ENCODE data around the gene SBF2. TPM values are rescaled to one million over a fixed set of nuclear protein-coding genes. Genes with fewer than 3 reads are reported as not detected.

Gene SBF2
- total and polyA plus RNA-seq, 2 of the 13 experiments (the other 11 are each of a cell fraction or from before 2014, with no cell fraction given) = 24.0 to 45.8 TPM

DNA sequence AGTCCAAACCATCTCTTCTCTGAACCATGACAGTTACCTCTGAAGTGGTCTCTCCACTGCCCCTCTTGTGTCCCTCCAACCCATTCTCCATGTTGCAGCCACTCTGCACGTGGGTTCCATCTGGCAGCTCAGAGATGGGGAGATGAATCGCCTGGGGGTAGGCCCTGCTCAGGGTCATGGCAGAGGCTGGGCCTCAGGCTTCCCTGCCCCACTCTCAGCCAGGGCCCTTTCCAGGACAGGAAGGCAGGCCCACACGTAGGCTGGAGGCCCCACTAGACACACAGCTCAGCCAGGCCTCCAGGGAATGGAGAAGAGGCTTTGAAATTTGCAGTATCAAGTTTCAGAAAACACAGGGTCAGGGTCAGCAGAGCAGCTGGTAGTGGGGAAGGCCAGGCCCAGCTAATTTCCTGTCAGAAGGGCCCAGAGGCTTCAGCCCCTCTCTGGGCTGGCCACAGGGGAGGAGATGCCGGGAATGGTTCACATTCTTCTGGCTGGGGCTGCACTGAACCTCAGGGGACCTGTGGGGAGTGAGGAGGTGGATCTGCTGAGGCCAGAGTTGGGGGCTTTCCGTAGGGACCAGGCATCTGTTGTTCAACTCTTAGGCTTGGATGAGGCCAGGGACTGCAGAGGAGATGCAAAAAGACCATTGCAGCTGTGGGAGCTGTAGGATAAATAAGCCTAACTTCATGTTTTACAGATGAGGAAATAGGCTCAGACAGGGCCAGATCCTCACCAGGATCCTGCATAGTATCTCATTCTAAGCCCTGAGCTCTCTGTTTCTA lies 528.5 kb downstream of the SBF2 start (continued):
- TF ChIP-seq, protein P1, sequence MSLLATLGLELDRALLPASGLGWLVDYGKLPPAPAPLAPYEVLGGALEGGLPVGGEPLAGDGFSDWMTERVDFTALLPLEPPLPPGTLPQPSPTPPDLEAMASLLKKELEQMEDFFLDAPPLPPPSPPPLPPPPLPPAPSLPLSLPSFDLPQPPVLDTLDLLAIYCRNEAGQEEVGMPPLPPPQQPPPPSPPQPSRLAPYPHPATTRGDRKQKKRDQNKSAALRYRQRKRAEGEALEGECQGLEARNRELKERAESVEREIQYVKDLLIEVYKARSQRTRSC (CRISPR knock-in tag; IDR thresholded peaks at IDR 0.05; ENCODE audit: low read depth) = no peak
- TF ChIP-seq ZNF501 (CRISPR knock-in tag; IDR thresholded peaks at IDR 0.05) = peak; percentile 96; the same call in 1 of the 2 replicates
- TF ChIP-seq, protein P2, sequence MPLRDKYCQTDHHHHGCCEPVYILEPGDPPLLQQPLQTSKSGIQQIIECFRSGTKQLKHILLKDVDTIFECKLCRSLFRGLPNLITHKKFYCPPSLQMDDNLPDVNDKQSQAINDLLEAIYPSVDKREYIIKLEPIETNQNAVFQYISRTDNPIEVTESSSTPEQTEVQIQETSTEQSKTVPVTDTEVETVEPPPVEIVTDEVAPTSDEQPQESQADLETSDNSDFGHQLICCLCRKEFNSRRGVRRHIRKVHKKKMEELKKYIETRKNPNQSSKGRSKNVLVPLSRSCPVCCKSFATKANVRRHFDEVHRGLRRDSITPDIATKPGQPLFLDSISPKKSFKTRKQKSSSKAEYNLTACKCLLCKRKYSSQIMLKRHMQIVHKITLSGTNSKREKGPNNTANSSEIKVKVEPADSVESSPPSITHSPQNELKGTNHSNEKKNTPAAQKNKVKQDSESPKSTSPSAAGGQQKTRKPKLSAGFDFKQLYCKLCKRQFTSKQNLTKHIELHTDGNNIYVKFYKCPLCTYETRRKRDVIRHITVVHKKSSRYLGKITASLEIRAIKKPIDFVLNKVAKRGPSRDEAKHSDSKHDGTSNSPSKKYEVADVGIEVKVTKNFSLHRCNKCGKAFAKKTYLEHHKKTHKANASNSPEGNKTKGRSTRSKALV (CRISPR knock-in tag; IDR thresholded peaks at IDR 0.05) = peak; percentile 78
- no peak for TF ChIP-seq ZNF549 (CRISPR knock-in tag; IDR thresholded peaks at IDR 0.05)
- TF ChIP-seq EP300 (IDR thresholded peaks at IDR 0.05; ENCODE audit: low read depth in 2 of 2, low read length in 2 of 2) = peak in 1 of 2 experiments; percentile 74; a peak in 3 of 4 replicates
- TF ChIP-seq EP300 (CRISPR knock-in tag; IDR thresholded peaks at IDR 0.05; ENCODE audit: borderline replicate concordance) = 0 out of 2 replicates have a peak, but pooled peaks have one; percentile 47
- 0 out of 2 replicates have a peak, but pooled peaks have one; percentile 85 for TF ChIP-seq ZNF34 (CRISPR knock-in tag; IDR thresholded peaks at IDR 0.05; ENCODE audit: borderline replicate concordance)
- TF ChIP-seq, protein P3, sequence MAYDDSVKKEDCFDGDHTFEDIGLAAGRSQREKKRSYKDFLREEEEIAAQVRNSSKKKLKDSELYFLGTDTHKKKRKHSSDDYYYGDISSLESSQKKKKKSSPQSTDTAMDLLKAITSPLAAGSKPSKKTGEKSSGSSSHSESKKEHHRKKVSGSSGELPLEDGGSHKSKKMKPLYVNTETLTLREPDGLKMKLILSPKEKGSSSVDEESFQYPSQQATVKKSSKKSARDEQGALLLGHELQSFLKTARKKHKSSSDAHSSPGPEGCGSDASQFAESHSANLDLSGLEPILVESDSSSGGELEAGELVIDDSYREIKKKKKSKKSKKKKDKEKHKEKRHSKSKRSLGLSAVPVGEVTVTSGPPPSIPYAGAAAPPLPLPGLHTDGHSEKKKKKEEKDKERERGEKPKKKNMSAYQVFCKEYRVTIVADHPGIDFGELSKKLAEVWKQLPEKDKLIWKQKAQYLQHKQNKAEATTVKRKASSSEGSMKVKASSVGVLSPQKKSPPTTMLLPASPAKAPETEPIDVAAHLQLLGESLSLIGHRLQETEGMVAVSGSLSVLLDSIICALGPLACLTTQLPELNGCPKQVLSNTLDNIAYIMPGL (CRISPR knock-in tag; IDR thresholded peaks at IDR 0.05; ENCODE audit: borderline replicate concordance in 1 of 2, low read depth in 1 of 2) = peak; percentile 55 to 75; a peak in 3 of 4 replicates
- TF ChIP-seq CREM (IDR thresholded peaks at IDR 0.05) = peak; percentile 65
- TF ChIP-seq CREM (CRISPR knock-in tag; IDR thresholded peaks at IDR 0.05) = no peak
- TF ChIP-seq ZNF557 (CRISPR knock-in tag; IDR thresholded peaks at IDR 0.05) = 0 out of 2 replicates have a peak, but pooled peaks have one; percentile 24
- TF ChIP-seq ZBTB7A (CRISPR knock-in tag; IDR thresholded peaks at IDR 0.05) = peak; percentile 93; the same call in 1 of the 2 replicates
- TF ChIP-seq FOXJ3 (CRISPR knock-in tag; IDR thresholded peaks at IDR 0.05; ENCODE audit: borderline replicate concordance) = peak; percentile 75; the same call in 1 of the 2 replicates
- no peak for TF ChIP-seq MAF1 (CRISPR knock-in tag; IDR thresholded peaks at IDR 0.05; ENCODE audit: borderline replicate concordance)
- peak; percentile 91; the same call in 1 of the 2 replicates for TF ChIP-seq ZNF614 (CRISPR knock-in tag; IDR thresholded peaks at IDR 0.05; ENCODE audit: borderline replicate concordance)
- TF ChIP-seq, protein P4, sequence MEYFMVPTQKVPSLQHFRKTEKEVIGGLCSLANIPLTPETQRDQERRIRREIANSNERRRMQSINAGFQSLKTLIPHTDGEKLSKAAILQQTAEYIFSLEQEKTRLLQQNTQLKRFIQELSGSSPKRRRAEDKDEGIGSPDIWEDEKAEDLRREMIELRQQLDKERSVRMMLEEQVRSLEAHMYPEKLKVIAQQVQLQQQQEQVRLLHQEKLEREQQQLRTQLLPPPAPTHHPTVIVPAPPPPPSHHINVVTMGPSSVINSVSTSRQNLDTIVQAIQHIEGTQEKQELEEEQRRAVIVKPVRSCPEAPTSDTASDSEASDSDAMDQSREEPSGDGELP (IDR thresholded peaks at IDR 0.05; ENCODE audit: borderline replicate concordance, low read depth) = peak; percentile 99
- no peak for TF ChIP-seq SP1 (IDR thresholded peaks at IDR 0.05)
- no peak for TF ChIP-seq SP1 (CRISPR knock-in tag; IDR thresholded peaks at IDR 0.05)
- TF ChIP-seq RCOR2 (CRISPR knock-in tag; IDR thresholded peaks at IDR 0.05) = peak; percentile 61
- peak; percentile 53; the same call in 1 of the 2 replicates for TF ChIP-seq ARNT2 (CRISPR knock-in tag; IDR thresholded peaks at IDR 0.05; ENCODE audit: low read depth)
